Tibial nerve (tissue), 4 donors: Measurements from ENCODE around the gene OVAAL. TPM values are rescaled to one million over a fixed set of nuclear protein-coding genes. Genes with fewer than 3 reads are reported as not detected.
A peak's percentile ranks its signal among the peaks of the same experiment; 100 is the strongest.

Source experiments
- DNase-seq, 2 donors: peaks; one replicate each; pipeline ENCODE4 v3.0.0-alpha.2; 2019; ENCODE audit warnings: low spot score in 2 of 2
- H3K27ac ChIP-seq, 4 donors: fragments of 200-600 bp; sonication (generic) in 3 of 4; one replicate each; pipeline ENCODE4 v1.5.1; 2017 to 2019; ENCODE audit warnings: mild to moderate bottlenecking in 1 of 4
- H3K27me3 ChIP-seq, 2 donors: fragments of 200-600 bp; sonication (generic) in 1 of 2; one replicate each; pipeline versions ENCODE4 v1.5.1 to v1.6.0; 2017 to 2019
- H3K36me3 ChIP-seq, 3 donors: fragments of 200-600 bp; sonication (generic); one replicate each; pipeline ENCODE4 v1.5.1; 2018 to 2019
- H3K4me1 ChIP-seq, 4 donors: fragments of 200-600 bp; sonication (generic) in 3 of 4; one replicate each; pipeline ENCODE4 v1.5.1; 2017 to 2019
- H3K4me3 ChIP-seq, 4 donors: fragments of 200-600 bp; sonication (generic) in 3 of 4; one replicate each; pipeline ENCODE4 v1.5.1; 2017 to 2019; ENCODE audit warnings: mild to moderate bottlenecking in 1 of 4, moderate library complexity in 1 of 4
- H3K9me3 ChIP-seq, 4 donors: fragments of 200-600 bp; sonication (generic) in 3 of 4; one replicate each; pipeline ENCODE4 v1.5.1; 2017 to 2019
- CTCF ChIP-seq, 5 experiments: fragments of 200-600 bp in 3 of 5; fragments of 450-650 bp in 2 of 5; sonication (generic) in 3 of 5; IDR thresholded peaks; one replicate each; pipeline ENCODE4 v1.5.1; 2016 to 2019; ENCODE audit warnings: antibody characterized with exemption in 5 of 5, mild to moderate bottlenecking in 3 of 5, moderate library complexity in 2 of 5
- EP300 ChIP-seq, 2 donors: sonication (generic); formaldehyde crosslinking; IDR thresholded peaks; one replicate each; pipeline ENCODE4 v1.6.1; 2017; ENCODE audit warnings: antibody characterized with exemption in 2 of 2, mild to moderate bottlenecking in 1 of 2
- POLR2A ChIP-seq, 2 donors: fragments of 450-650 bp; IDR thresholded peaks; one replicate each; pipeline ENCODE4 v1.6.1; 2017; ENCODE audit warnings: antibody characterized with exemption in 2 of 2, mild to moderate bottlenecking in 2 of 2, moderate library complexity in 2 of 2
- WGBS, 2 donors: methylation state at CpG; one replicate each; pipeline ENCODE4 v1.1.5; 2018; 5-methylcytosine and 5-hydroxymethylcytosine counted together
- total RNA-seq, 4 donors: library from RNA; depleted of rRNA; stranded (reverse); fragments of >200 nt; gene quantifications; one replicate each; pipeline ENCODE4 v1.1.0, GENCODE V29; 2016

The OVAAL gene
- total RNA-seq, 4 donors from 2014 or later, result not detected

- TF ChIP-seq POLR2A (IDR thresholded peaks at IDR 0.05) (no peak), CTCF (IDR thresholded peaks at IDR 0.05) (no peak), EP300 (IDR thresholded peaks at IDR 0.05) (no peak)
- Histone ChIP-seq H3K4me3 (no peak overlapping the region), H3K9me3 (no peaks in the 10 kb centered on the region), H3K27me3 (no peaks in the 10 kb centered on the region), H3K4me1 (peaks cover 0 to under 1% (median 0%) of the 10 kb centered on the region in 4 donors), H3K27ac (no peak overlapping the region), H3K36me3 (no peaks in the 10 kb centered on the region)
- WGBS, 2 donors, result 74 to 87% methylated on average over 6 to 7 of the region's 7 CpGs
- DNase-seq, result no peak
These were observed 33.6 kb upstream of the OVAAL start for GRCh38 chr1:180524915-180525714.

GRCh38 chr1:180525715-180526039 is 33.1 kb upstream of the OVAAL start:
- TF ChIP-seq CTCF (IDR thresholded peaks at IDR 0.05) (no peak), EP300 (IDR thresholded peaks at IDR 0.05) (no peak), POLR2A (IDR thresholded peaks at IDR 0.05) (no peak)
- no peak for DNase-seq
- Histone ChIP-seq H3K4me1 (peaks cover 0 to 6% (median 0%) of the 10 kb centered on the region in 4 donors), H3K27me3 (no peaks in the 10 kb centered on the region), H3K36me3 (no peaks in the 10 kb centered on the region), H3K27ac (no peak overlapping the region), H3K9me3 (no peaks in the 10 kb centered on the region), H3K4me3 (no peak overlapping the region)
- 26 to 28% methylated on average over 2 of the region's 2 CpGs for WGBS, 2 donors

GRCh38 chr1:180527101-180527669 is 31.6 kb upstream of the OVAAL start:
- H3K27ac ChIP-seq, result no peak overlapping the region
- no peak for DNase-seq
- peaks cover 0 to 7% (median 0%) of the 10 kb centered on the region in 4 donors for H3K4me1 ChIP-seq
- H3K27me3 ChIP-seq, result no peaks in the 10 kb centered on the region
- no peak overlapping the region for H3K4me3 ChIP-seq
- H3K9me3 ChIP-seq, result no peaks in the 10 kb centered on the region
- 54 to 57% methylated on average over 5 of the region's 5 CpGs for WGBS, 2 donors
- TF ChIP-seq EP300 (IDR thresholded peaks at IDR 0.05) (no peak), POLR2A (IDR thresholded peaks at IDR 0.05) (no peak), CTCF (IDR thresholded peaks at IDR 0.05) (no peak)
- no peaks in the 10 kb centered on the region for H3K36me3 ChIP-seq

GRCh38 chr1:180528868-180529470 is 29.8 kb upstream of the OVAAL start:
- H3K27ac ChIP-seq, result no peak overlapping the region
- no peak overlapping the region for H3K4me3 ChIP-seq
- H3K9me3 ChIP-seq, result no peaks in the 10 kb centered on the region
- H3K4me1 ChIP-seq, result peaks cover 0 to 7% (median 0%) of the 10 kb centered on the region in 4 donors
- no peaks in the 10 kb centered on the region for H3K27me3 ChIP-seq
- no peak for DNase-seq
- no peak for TF ChIP-seq CTCF (IDR thresholded peaks at IDR 0.05)
- no peak for TF ChIP-seq EP300 (IDR thresholded peaks at IDR 0.05)
- TF ChIP-seq POLR2A (IDR thresholded peaks at IDR 0.05), result no peak
- WGBS, 2 donors, result 88 to 91% methylated on average over 11 of the region's 11 CpGs
- no peaks in the 10 kb centered on the region for H3K36me3 ChIP-seq

GRCh38 chr1:180530501-180530900 is 28.3 kb upstream of the OVAAL start:
- Histone ChIP-seq H3K4me1 (peaks cover 0 to 7% (median 0%) of the 10 kb centered on the region in 4 donors), H3K27ac (peak overlapping the region in 2 of 4 donors; percentile 11 to 16), H3K27me3 (no peaks in the 10 kb centered on the region), H3K4me3 (no peak overlapping the region), H3K36me3 (no peaks in the 10 kb centered on the region), H3K9me3 (no peaks in the 10 kb centered on the region)
- TF ChIP-seq EP300 (IDR thresholded peaks at IDR 0.05) (peak in 1 of 2 donors; percentile 40), POLR2A (IDR thresholded peaks at IDR 0.05) (no peak)
- DNase-seq, result no peak
- 26 to 34% methylated on average over 5 of the region's 5 CpGs for whole genome bisulfite sequencing, 2 donors
